Osteocyte (in vitro differentiated cells): ENCODE measurements around the gene MID2. TPM values are rescaled to one million over a fixed set of nuclear protein-coding genes. Genes with fewer than 3 reads are reported as not detected.
A peak's percentile ranks its signal among the peaks of the same experiment; 100 is the strongest.

Experiments used
- DNase-seq: peaks from one replicate; pipeline ENCODE4 v3.0.0; 2021; ENCODE audit warnings: mixed read lengths; ENCODE audit not compliant: unreplicated experiment; ENCODE audit errors: extremely low spot score
- H3K27ac Mint-ChIP-seq: one replicate; pipeline ENCODE4 v1.8.0; 2021; ENCODE audit warnings: mild to moderate bottlenecking, mixed read lengths; ENCODE audit not compliant: unreplicated experiment
- H3K27me3 Mint-ChIP-seq: one replicate; pipeline ENCODE4 v1.8.0; 2021; ENCODE audit warnings: mixed read lengths; ENCODE audit not compliant: unreplicated experiment
- H3K36me3 Mint-ChIP-seq: one replicate; pipeline ENCODE4 v1.8.0; 2021; ENCODE audit warnings: mixed read lengths; ENCODE audit not compliant: unreplicated experiment
- H3K4me1 Mint-ChIP-seq: one replicate; pipeline ENCODE4 v1.8.0; 2021; ENCODE audit warnings: mixed read lengths; ENCODE audit not compliant: unreplicated experiment
- H3K4me3 Mint-ChIP-seq: one replicate; pipeline ENCODE4 v1.8.0; 2021; ENCODE audit warnings: mild to moderate bottlenecking, moderate library complexity, mixed read lengths; ENCODE audit not compliant: unreplicated experiment
- H3K9me3 Mint-ChIP-seq: one replicate; pipeline ENCODE4 v1.8.0; 2021; ENCODE audit warnings: mixed read lengths; ENCODE audit not compliant: unreplicated experiment
- CTCF ChIP-seq: fragments of 200-600 bp; sonication (generic); IDR thresholded peaks from 2 replicates; pipeline ENCODE4 v1.5.0; 2021; ENCODE audit warnings: antibody characterized with exemption, mild to moderate bottlenecking, moderate library complexity
- long read RNA-seq: library from polyadenylated mRNA; unstranded; transcript quantifications from one replicate; pipeline ENCODE4 v2.0.0, GENCODE V29; 2021
- total RNA-seq: library from RNA; stranded (reverse); gene quantifications from 2 replicates; pipeline ENCODE4 v1.2.1, GENCODE V29; 2021

Gene MID2
- 13.0 and 13.1 TPM in 2 replicates for total RNA-seq
- long read RNA-seq, partial matches to known transcripts, result 2 of 3 reads
- long read RNA-seq, other reads (novel, unspliced or antisense), result 0 of 3 reads

- Mint-ChIP-seq H3K27me3 (no peaks in the 10 kb centered on the region), H3K4me1 (peaks cover 20% of the 10 kb centered on the region), H3K27ac (peak within 1 kb of the TSS; percentile 71), H3K4me3 (peak within 1 kb of the TSS; percentile 72), H3K9me3 (no peaks in the 10 kb centered on the region), H3K36me3 (no peaks in the 10 kb centered on the region)
- no peak for TF ChIP-seq CTCF
- DNase-seq, result no peak
Observed at GRCh38 chrX:107825698-107826237, at the start of gene MID2. MID2 (plus strand) TSS chrX:107825866; CDS start chrX:107826427, 561 bp downstream.

- peak; percentile 89 for DNase-seq
- peak; percentile 83 for TF ChIP-seq CTCF
- Mint-ChIP-seq H3K4me3 (peak overlapping the region; percentile 82), H3K4me1 (peaks cover 16% of the 10 kb centered on the region), H3K9me3 (no peaks in the 10 kb centered on the region), H3K27ac (peak overlapping the region; percentile 91), H3K36me3 (no peaks in the 10 kb centered on the region), H3K27me3 (no peaks in the 10 kb centered on the region)
Observed at GRCh38 chrX:107776649-107777535, 48.8 kb upstream of the MID2 start.

GRCh38 chrX:107777536-107777832 is 48.2 kb upstream of the MID2 start, which contains the start of gene NCBP2L:
NCBP2L (plus strand) TSS chrX:107777733; CDS start chrX:107794221, 16,488 bp downstream.
- Mint-ChIP-seq H3K36me3 (no peaks in the 10 kb centered on the region), H3K27ac (peak within 1 kb of the TSS; percentile 91), H3K4me3 (peak within 1 kb of the TSS; percentile 82), H3K27me3 (peaks cover 2% of the 10 kb centered on the region), H3K4me1 (peaks cover 16% of the 10 kb centered on the region), H3K9me3 (no peaks in the 10 kb centered on the region)
- DNase-seq, result no peak
- TF ChIP-seq CTCF, result peak; percentile 1

- Mint-ChIP-seq H3K4me1 (peaks cover 9% of the 10 kb centered on the region), H3K9me3 (no peaks in the 10 kb centered on the region), H3K36me3 (no peaks in the 10 kb centered on the region), H3K27ac (no peak overlapping the region), H3K27me3 (peaks cover 3% of the 10 kb centered on the region), H3K4me3 (no peak overlapping the region)
- no peak for DNase-seq
- no peak for TF ChIP-seq CTCF
Observed at GRCh38 chrX:107780525-107780924, 45.1 kb upstream of the MID2 start.

- Mint-ChIP-seq H3K36me3 (no peaks in the 10 kb centered on the region), H3K27ac (no peak overlapping the region), H3K9me3 (no peaks in the 10 kb centered on the region), H3K27me3 (peaks cover 19% of the 10 kb centered on the region), H3K4me1 (no peaks in the 10 kb centered on the region), H3K4me3 (no peak overlapping the region)
- no peak for DNase-seq
- TF ChIP-seq CTCF, result no peak
Observed at GRCh38 chrX:107787827-107788226, 37.8 kb upstream of the MID2 start.
